Choroid plexus epithelial cell (primary cell): ENCODE results near the gene WT1.
A peak's percentile ranks its signal among the peaks of the same experiment; 100 is the strongest.

Experiments used
- DNase-seq: peaks from one replicate; pipeline ENCODE4 v3.0.0-alpha.2; 2010; ENCODE audit warnings: low read depth
- H3K4me3 ChIP-seq: 2 replicates; pipeline ENCODE4 v1.5.1; 2011; ENCODE audit warnings: low read depth, mild to moderate bottlenecking, control low read depth, low read length, moderate library complexity
- CTCF ChIP-seq: conservative IDR thresholded peaks from 2 replicates; pipeline ENCODE4 v1.5.1; 2011; ENCODE audit warnings: low read depth, mild to moderate bottlenecking, control low read depth, inconsistent platforms, low read length, moderate library complexity

WT1 gene

DNA sequence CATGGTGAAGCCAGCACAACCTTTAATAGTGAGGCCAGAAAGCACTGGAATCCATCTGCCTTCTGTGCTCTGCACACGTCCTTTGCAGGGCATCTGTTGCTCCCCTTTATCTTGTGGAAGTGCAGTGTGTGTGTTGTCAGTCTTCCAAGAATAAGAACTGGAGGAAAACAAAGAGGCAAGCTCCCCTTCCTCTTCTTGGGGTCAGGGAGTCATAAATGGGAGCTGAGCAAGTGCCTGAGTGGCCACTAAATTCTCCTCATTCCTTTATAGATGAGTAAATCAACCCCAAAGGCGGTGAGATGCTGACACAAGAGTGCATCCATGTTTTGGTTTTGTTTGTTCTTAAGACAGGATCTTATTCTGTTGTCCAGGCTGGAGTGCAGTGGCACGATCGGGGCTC is 38.3 kb downstream of the WT1 start:
- no peak overlapping the region for H3K4me3 ChIP-seq
- no peak for TF ChIP-seq CTCF
- peak; percentile 59 for DNase-seq

DNA sequence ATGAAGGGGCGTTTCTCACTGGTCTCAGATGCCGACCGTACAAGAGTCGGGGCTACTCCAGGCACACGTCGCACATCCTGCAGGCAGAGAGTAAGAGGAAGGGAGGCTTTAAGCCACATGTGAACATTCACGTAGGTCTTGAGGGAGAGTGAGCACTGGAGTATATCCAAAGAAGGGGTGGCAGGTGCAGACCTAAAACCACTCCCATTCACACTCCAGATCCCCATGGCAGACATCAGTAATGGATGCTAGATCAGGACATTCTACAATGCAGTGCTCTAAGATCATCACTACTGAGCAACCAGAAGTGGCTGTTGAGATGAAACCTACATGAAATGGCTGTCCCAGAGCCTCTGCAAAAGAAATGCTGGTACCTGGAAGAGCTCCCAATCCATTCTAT is 39.0 kb downstream of the WT1 start:
- TF ChIP-seq CTCF, result no peak
- no peak overlapping the region for H3K4me3 ChIP-seq
- DNase-seq, result no peak

DNA sequence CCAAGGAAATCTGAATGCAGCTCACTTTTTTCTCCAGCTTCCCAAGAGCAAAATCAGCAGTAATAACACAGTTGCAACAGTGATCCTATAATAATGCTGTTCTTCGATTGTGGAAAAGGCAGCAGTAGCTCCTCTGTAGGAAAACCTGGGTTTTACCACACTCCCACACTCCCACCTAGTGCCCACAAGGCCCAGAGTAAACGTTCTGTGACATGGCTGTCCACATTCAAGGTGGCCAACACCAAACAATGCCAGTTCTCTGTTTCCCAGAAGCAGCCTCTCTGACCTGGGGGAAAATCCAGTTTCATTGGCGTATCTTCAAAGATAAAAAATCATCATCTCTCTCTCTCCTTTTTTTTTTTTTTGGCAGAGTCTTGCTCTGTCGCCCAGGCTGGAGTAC is 40.2 kb downstream of the WT1 start:
- TF ChIP-seq CTCF, result no peak
- DNase-seq, result no peak
- no peak overlapping the region for H3K4me3 ChIP-seq

DNA sequence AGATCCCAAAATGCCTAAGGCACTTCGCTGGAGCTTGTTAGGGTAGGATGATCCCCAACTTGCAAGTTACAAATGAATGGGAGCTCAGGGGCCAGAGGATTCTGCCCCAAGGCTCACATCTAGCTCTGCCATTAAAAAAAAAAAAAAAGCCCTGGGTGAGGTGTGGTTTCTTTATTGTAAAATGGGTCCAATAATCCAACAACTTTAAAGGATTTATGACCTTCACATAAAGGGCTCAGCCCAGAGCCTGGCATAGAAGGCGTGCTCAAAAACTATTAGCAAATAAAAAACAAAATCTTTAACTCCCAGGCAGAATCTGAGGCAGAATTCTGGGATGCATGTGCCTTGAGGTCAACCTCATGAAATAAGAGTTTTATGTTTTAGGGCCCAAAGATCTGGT is 42.5 kb downstream of the WT1 start:
- no peak for DNase-seq
- TF ChIP-seq CTCF, result no peak
- H3K4me3 ChIP-seq, result no peak overlapping the region

GRCh38 chr11:32391956-32392553 is 43.3 kb downstream of the WT1 start:
- peak; percentile 87 for DNase-seq
- TF ChIP-seq CTCF, result no peak
- H3K4me3 ChIP-seq, result no peak overlapping the region

DNA sequence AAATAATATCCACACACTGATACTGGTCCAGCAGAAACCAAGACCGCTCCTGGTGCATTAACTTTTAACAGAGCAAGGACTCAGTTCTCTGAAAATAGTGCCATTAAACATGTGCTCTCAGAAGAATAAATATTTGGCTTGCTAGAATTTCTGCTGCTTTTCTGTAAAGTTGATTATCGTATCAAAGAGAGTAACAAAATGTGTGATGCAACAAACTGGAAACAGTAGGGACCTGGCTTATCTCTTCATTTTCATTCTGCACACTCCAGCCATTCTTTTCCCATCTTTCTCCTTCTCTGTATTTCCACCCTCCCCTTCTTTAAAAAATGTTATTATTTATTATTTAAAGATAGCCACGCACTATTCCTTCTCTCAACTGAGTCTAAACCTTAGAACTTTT is 43.9 kb downstream of the WT1 start:
- no peak for DNase-seq
- TF ChIP-seq CTCF, result no peak

GRCh38 chr11:32390712-32391111 is 44.6 kb downstream of the WT1 start:
- no peak for DNase-seq
- no peak for TF ChIP-seq CTCF
- H3K4me3 ChIP-seq, result no peak overlapping the region

More for the DNA sequence above, 43.9 kb downstream of the WT1 start:
- no peak overlapping the region for H3K4me3 ChIP-seq
